ENCODE measurements around the gene CCDC97.

CCDC97 gene

GRCh38 chr19:41332468-41332867, 22.5 kb downstream of the CCDC97 start:
- peaks cover 13% of the 10 kb centered on the region for H3K4me1 ChIP-seq (ENCODE audit: low read length)
- no peaks in the 10 kb centered on the region for H3K27me3 ChIP-seq (replicated peaks; ENCODE audit: insufficient read depth, low read length)
- TF ChIP-seq EZH2phosphoT487 (IDR thresholded peaks at IDR 0.05; ENCODE audit: low read length) (no peak), EZH2 (optimal IDR thresholded peaks at IDR 0.05; ENCODE audit: low read depth, low read length) (no peak), CTCF (IDR thresholded peaks at IDR 0.05; ENCODE audit: low read length) (no peak)
- no peak overlapping the region for H2AFZ ChIP-seq (ENCODE audit: low read length)
- no peaks in the 10 kb centered on the region for H3K9me3 ChIP-seq (replicated peaks; ENCODE audit: insufficient read depth, low read length)
- no peak for DNase-seq
- no peaks in the 10 kb centered on the region for H3K9me2 ChIP-seq (replicated peaks; ENCODE audit: insufficient read depth, low read length)
- no peak overlapping the region for H3K4me2 ChIP-seq (ENCODE audit: low read depth, low read length)
- H3K36me3 ChIP-seq (replicated peaks; ENCODE audit: insufficient read depth, low read length), result no peaks in the 10 kb centered on the region
- no peak overlapping the region for H3K4me3 ChIP-seq (ENCODE audit: low read length)
- H3K9ac ChIP-seq (ENCODE audit: low read length), result no peak overlapping the region
- no peaks in the 10 kb centered on the region for H4K20me1 ChIP-seq (ENCODE audit: insufficient read depth, low read length)
- no peaks in the 10 kb centered on the region for H3K79me2 ChIP-seq (ENCODE audit: low read length)
- no peak overlapping the region for H3K27ac ChIP-seq (ENCODE audit: low read length)
- peaks cover 12% of the 10 kb centered on the region for H3F3A ChIP-seq (ENCODE audit: insufficient read depth, low read length)

GRCh38 chr19:41334793-41335192, 24.8 kb downstream of the CCDC97 start:
- Histone ChIP-seq H3K9me3 (replicated peaks; ENCODE audit: insufficient read depth, low read length) (no peaks in the 10 kb centered on the region), H3F3A (ENCODE audit: insufficient read depth, low read length) (no peaks in the 10 kb centered on the region), H3K4me2 (ENCODE audit: low read depth, low read length) (no peak overlapping the region), H3K36me3 (replicated peaks; ENCODE audit: insufficient read depth, low read length) (no peaks in the 10 kb centered on the region), H3K4me3 (ENCODE audit: low read length) (no peak overlapping the region), H3K27me3 (replicated peaks; ENCODE audit: insufficient read depth, low read length) (no peaks in the 10 kb centered on the region), H3K27ac (ENCODE audit: low read length) (no peak overlapping the region), H3K9me2 (replicated peaks; ENCODE audit: insufficient read depth, low read length) (no peaks in the 10 kb centered on the region), H3K4me1 (ENCODE audit: low read length) (no peaks in the 10 kb centered on the region), H2AFZ (ENCODE audit: low read length) (no peak overlapping the region), H3K79me2 (ENCODE audit: low read length) (no peaks in the 10 kb centered on the region), H4K20me1 (ENCODE audit: insufficient read depth, low read length) (no peaks in the 10 kb centered on the region), H3K9ac (ENCODE audit: low read length) (no peak overlapping the region)
- no peak for DNase-seq
- TF ChIP-seq CTCF (IDR thresholded peaks at IDR 0.05; ENCODE audit: low read length) (no peak), EZH2 (optimal IDR thresholded peaks at IDR 0.05; ENCODE audit: low read depth, low read length) (no peak), EZH2phosphoT487 (IDR thresholded peaks at IDR 0.05; ENCODE audit: low read length) (no peak)

GRCh38 chr19:41335467-41335866, 25.5 kb downstream of the CCDC97 start:
- H3K27ac ChIP-seq (ENCODE audit: low read length), result no peak overlapping the region
- no peaks in the 10 kb centered on the region for H3K4me1 ChIP-seq (ENCODE audit: low read length)
- no peak overlapping the region for H3K4me2 ChIP-seq (ENCODE audit: low read depth, low read length)

More at GRCh38 chr19:41335467-41335866, 25.5 kb downstream of the CCDC97 start:
- Histone ChIP-seq H3K9me2 (replicated peaks; ENCODE audit: insufficient read depth, low read length) (no peaks in the 10 kb centered on the region), H3K9ac (ENCODE audit: low read length) (no peak overlapping the region), H3F3A (ENCODE audit: insufficient read depth, low read length) (no peaks in the 10 kb centered on the region), H2AFZ (ENCODE audit: low read length) (no peak overlapping the region), H3K9me3 (replicated peaks; ENCODE audit: insufficient read depth, low read length) (no peaks in the 10 kb centered on the region), H3K4me3 (ENCODE audit: low read length) (no peak overlapping the region), H4K20me1 (ENCODE audit: insufficient read depth, low read length) (no peaks in the 10 kb centered on the region), H3K36me3 (replicated peaks; ENCODE audit: insufficient read depth, low read length) (no peaks in the 10 kb centered on the region), H3K27me3 (replicated peaks; ENCODE audit: insufficient read depth, low read length) (no peaks in the 10 kb centered on the region), H3K79me2 (ENCODE audit: low read length) (no peaks in the 10 kb centered on the region)
- no peak for DNase-seq
- TF ChIP-seq EZH2phosphoT487 (IDR thresholded peaks at IDR 0.05; ENCODE audit: low read length) (no peak), CTCF (IDR thresholded peaks at IDR 0.05; ENCODE audit: low read length) (no peak), EZH2 (optimal IDR thresholded peaks at IDR 0.05; ENCODE audit: low read depth, low read length) (no peak)
